Stomach smooth muscle (tissue), 2 donors: ENCODE data around the gene RB1.
"Not testable (repeated sequence)": the region's sequence is repeated elsewhere in the genome, so short reads cannot be mapped to it uniquely, and the experiment has no call there.

Experiments used
- H3K27ac ChIP-seq: one replicate; pipeline ENCODE4 v1.7.0; 2013; ENCODE audit warnings: mild to moderate bottlenecking, low read length, inconsistent platforms
- H3K27me3 ChIP-seq, 2 donors: one replicate each; pipeline ENCODE4 v1.7.0; 2013; ENCODE audit warnings: low read length in 2 of 2; ENCODE audit not compliant: insufficient read depth in 2 of 2, control insufficient read depth in 1 of 2
- H3K36me3 ChIP-seq, 2 donors: one replicate each; pipeline ENCODE4 v1.7.0; 2013; ENCODE audit warnings: low read length in 2 of 2; ENCODE audit not compliant: control insufficient read depth in 2 of 2, insufficient read depth in 2 of 2
- H3K4me1 ChIP-seq: one replicate; pipeline ENCODE4 v1.7.0; 2013; ENCODE audit warnings: low read length; ENCODE audit not compliant: control insufficient read depth, insufficient read depth
- H3K4me3 ChIP-seq, 2 donors: one replicate each; pipeline ENCODE4 v1.7.0; 2013; ENCODE audit warnings: low read length in 2 of 2
- H3K9ac ChIP-seq, 2 donors: one replicate each; pipeline ENCODE4 v1.7.0; 2013; ENCODE audit warnings: low read length in 2 of 2, mild to moderate bottlenecking in 1 of 2
- H3K9me3 ChIP-seq, 2 donors: one replicate each; pipeline ENCODE4 v1.7.0; 2013; ENCODE audit warnings: low read length in 2 of 2; ENCODE audit not compliant: control insufficient read depth in 2 of 2
- donor health status: healthy.
- donor health status: Pancreatic carcinoma.

Gene RB1

DNA sequence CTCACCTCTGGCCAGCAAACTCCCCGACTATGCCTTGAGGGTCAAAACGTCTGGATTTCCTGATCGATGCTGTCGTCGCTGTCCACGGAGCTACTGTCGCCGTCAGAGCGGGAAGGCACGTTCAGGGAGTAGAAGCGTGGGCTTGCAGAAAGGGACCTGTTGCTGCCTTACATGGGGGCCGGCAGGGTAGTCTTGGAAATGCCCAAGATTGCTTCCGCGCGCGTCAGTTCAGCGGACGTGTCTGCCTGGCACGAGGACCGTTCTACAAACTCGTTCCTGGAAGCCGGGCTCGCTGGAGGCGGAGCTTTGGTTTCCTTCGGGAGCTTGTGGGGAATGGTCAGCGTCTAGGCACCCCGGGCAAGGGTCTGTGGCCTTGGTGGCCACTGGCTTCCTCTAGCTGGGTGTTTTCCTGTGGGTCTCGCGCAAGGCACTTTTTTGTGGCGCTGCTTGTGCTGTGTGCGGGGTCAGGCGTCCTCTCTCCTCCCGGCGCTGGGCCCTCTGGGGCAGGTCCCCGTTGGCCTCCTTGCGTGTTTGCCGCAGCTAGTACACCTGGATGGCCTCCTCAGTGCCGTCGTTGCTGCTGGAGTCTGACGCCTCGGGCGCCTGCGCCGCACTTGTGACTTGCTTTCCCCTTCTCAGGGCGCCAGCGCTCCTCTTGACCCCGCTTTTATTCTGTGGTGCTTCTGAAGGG, 15.4 kb downstream of the RB1 start:
- peaks cover 0 to 2% of the 10 kb centered on the region in 2 donors for H3K36me3 ChIP-seq
- H3K9me3 ChIP-seq = no peaks in the 10 kb centered on the region
- no peak overlapping the region for H3K9ac ChIP-seq
- H3K4me1 ChIP-seq = peaks cover 7% of the 10 kb centered on the region
- H3K4me3 ChIP-seq = peak overlapping the region; percentile 25 to 58
- H3K27me3 ChIP-seq = no peaks in the 10 kb centered on the region
- H3K27ac ChIP-seq = no peak overlapping the region

DNA sequence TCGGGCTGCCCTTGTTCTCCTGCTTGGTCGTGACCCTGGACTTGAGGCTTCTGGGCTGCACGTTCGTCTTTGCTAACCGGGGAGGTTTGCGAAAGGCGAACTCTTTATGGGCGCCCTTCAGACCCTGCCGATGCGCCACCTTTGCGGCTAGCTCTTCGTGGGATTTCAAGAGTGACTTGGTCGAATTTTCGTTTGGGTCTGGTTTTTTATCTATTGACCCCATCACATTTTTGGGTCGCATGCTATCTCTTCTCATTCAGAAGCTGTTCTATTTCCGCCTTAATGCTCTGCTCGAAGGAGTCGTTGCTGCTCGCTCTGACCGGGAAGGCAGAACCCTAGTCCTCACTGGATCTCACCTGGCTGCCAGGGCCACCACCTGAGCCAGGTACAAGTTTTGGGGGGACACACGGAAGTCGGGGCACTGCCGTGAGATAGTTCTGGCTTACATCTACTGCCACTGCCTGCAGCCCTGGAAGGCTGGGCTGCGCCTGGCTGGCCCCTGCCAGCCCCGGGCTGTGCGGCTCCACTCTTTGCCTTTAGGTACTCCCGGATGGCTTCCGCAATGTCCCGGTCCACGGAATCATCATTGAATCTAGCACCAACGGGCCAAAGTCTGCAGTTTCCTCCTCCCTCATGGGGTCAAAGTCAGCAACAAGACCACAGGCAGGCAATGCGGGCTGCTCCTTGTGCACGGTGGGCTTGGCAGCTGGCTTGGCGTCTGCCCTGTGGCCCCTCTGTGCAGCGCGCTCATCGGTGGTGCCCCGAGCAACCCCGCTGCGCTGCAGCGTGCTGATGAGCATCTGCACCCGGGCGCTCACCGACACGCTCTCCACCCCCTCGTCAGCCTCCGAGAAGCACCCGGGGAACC, 16.2 kb downstream of the RB1 start:
- Histone ChIP-seq H3K27ac (no peak overlapping the region), H3K27me3 (no peaks in the 10 kb centered on the region), H3K9me3 (no peaks in the 10 kb centered on the region), H3K9ac (no peak overlapping the region), H3K4me1 (peaks cover 7% of the 10 kb centered on the region), H3K36me3 (peaks cover 0 to 2% of the 10 kb centered on the region in 2 donors), H3K4me3 (peak overlapping the region in 1 of 2 donors; percentile 58)

DNA sequence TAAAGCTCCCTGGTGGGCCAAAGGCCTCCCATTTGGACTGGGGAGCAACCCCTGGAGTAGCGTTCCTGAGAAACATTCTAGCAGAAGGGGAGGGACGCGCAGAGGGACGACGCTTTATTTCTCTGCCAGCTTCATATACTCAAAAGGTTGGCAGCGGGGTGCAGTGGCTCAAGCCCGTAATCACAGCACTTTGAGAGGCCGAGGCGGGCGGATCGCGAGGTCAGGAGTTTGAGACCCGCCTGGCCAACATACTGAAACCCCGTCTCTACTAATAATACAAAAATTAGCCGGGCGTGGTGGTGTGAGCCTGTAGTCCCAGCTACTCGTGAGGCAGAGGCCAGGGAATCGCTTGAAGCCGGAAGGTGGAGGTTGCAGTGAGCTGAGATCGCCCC, 16.8 kb downstream of the RB1 start:
- H3K4me3 ChIP-seq = peak overlapping the region in 1 of 2 donors; percentile 3
- peaks cover 0 to 2% of the 10 kb centered on the region in 2 donors for H3K36me3 ChIP-seq
- H3K4me1 ChIP-seq = peaks cover 7% of the 10 kb centered on the region
- no peak overlapping the region for H3K9ac ChIP-seq
- H3K27me3 ChIP-seq = no peaks in the 10 kb centered on the region
- H3K9me3 ChIP-seq = no peaks in the 10 kb centered on the region
- no peak overlapping the region for H3K27ac ChIP-seq

DNA sequence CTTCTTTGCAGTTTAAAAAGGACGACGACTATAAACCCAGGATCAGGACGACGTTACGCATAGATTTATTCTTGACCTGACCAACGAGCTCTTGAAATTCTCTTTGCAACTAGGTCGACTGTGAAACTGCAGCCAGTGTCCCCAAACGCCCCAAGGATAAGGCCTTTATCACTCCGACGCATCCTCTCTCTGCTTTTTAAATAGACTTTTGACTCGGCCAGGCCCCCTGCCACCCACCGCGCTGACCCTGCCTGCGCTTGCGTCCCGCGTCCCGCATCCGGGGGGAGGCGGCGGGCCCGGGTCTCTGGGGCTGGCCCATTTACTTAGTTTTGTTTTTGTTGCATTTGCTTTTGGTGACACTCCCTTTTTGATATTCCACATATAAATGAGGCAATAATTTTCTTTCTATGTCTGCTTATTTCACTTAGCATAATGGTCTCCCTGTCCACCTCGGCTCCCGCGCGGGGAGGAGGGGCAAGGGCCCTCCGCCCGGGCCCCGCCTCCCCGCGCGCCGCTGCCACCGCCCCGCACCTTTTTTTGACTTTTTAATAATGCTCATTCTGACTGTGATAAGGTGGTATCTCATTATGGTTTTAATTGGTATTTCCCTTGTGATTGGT, 17.4 kb downstream of the RB1 start:
- Histone ChIP-seq H3K4me1 (peaks cover 7% of the 10 kb centered on the region), H3K27ac (no peak overlapping the region), H3K9me3 (no peaks in the 10 kb centered on the region), H3K9ac (no peak overlapping the region), H3K4me3 (peak overlapping the region in 1 of 2 donors; percentile 22), H3K27me3 (no peaks in the 10 kb centered on the region), H3K36me3 (peaks cover 0 to 2% of the 10 kb centered on the region in 2 donors)

DNA sequence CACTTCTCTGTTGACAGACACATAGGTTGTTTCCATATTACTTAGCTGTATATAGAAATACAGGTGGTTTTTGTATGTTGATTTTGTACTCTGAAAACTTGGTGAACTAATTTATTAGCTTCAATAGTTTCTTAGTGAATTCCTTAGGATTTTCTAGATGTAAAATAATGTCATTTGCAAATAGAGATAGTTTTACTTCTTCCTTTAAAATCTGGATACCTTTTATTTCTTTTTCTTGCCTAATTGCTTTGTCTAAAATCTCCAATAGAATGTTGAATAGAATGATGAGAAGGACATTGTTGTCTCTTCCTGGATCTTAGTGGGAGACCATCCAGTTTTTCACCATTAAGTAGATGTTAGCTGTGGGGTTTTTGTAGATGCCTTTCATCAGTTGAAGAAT, 18.7 kb downstream of the RB1 start:
- Histone ChIP-seq H3K9me3 (no peaks in the 10 kb centered on the region), H3K4me3 (no peak overlapping the region), H3K4me1 (peaks cover 7% of the 10 kb centered on the region), H3K9ac (no peak overlapping the region), H3K27me3 (no peaks in the 10 kb centered on the region), H3K27ac (no peak overlapping the region), H3K36me3 (peaks cover 0 to 2% of the 10 kb centered on the region in 2 donors)

DNA sequence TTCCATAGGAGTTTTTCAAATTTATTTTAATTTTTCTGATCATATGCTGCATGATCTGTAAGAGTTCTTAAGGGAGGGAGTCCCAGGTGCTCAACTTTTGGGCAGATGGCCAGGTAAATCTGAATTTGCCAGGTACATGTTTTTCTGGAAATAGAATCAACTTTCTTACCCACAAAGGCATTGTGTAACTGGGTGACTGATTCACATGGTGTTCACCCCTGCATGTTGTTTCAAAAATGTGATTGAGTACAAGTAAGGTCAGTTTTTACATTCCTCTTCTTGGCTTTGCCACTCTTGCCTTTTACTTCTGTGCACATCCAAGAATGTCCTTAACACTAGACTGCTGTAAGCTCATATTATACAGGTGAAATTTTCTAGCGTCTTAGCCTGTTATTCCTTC, 30.4 kb downstream of the RB1 start:
- Histone ChIP-seq H3K36me3 (no peaks in the 10 kb centered on the region), H3K4me1 (no peaks in the 10 kb centered on the region), H3K4me3 (no peak overlapping the region), H3K9ac (no peak overlapping the region), H3K27ac (no peak overlapping the region), H3K27me3 (no peaks in the 10 kb centered on the region), H3K9me3 (no peaks in the 10 kb centered on the region)

DNA sequence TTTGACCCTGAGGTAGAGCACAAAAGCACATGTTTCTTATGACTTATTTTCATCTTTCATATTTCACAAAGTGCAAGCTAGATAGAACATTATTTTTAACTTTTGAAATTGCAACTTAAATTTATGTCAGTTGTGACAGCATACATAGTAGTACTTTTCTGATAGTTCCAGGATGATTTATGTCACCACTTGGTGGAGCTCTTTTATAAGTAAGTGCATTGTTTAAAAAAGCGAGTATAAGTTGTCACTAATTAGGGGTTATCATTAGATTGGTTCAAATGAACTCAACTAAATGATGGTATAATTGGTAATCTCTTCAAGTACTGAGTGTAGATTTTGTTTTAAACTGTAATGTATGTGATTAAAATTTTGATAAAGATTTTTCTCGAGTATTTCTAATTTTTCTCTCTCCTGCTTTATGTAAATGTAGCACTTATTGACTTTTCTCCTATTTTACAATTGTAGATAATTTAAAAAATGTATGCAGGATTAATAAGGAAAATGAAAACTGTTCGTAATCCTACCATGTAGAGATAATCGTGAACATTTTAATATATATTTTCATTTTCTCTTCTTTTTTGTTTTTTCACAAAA, 31.1 kb downstream of the RB1 start:
- Histone ChIP-seq H3K4me3 (no peak overlapping the region), H3K27me3 (no peaks in the 10 kb centered on the region), H3K9ac (no peak overlapping the region), H3K4me1 (no peaks in the 10 kb centered on the region), H3K36me3 (no peaks in the 10 kb centered on the region), H3K27ac (no peak overlapping the region), H3K9me3 (no peaks in the 10 kb centered on the region)

DNA sequence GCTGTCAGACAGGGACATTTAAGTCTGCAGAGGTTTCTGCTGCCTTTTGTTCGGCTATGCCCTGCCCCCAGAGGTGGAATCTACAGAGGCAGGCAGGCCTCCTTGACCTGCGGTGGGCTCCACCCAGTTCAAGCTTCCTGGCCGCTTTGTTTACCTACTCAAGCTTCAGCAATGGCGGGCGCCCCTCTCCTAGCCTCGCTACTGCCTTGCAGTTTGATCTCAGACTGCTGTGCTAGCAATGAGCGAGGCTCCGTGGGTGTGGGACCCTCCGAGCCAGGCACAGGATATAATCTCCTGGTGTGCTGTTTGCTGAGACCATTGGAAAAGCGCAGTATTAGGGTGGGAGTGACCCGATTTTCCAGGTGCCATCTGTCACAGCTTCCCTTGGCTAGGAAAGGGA, 35.6 kb downstream of the RB1 start:
- H3K36me3 ChIP-seq, H3K4me3 ChIP-seq, H3K27ac ChIP-seq, H3K27me3 ChIP-seq, H3K9ac ChIP-seq, H3K4me1 ChIP-seq, H3K9me3 ChIP-seq: not testable (repeated sequence)

DNA sequence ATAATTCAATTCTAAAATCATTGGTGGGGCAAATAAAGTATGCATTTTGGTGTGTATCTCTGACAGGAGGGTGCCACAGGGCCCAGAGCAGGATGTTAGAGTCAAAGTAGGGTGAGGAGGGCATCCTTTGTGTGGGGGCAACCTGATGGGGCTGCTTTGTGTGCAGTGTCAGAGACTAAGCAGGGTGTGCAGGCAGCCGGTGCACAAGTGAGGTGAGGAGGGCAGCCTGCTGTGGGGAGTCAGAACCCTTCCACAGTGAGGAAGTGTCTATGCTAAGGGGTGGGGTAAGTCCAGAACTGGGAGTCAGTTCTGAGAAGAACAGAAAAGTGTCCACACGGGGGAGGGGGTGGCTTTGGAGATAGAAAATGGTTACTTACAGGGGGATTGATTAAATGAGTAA, 40.7 kb downstream of the RB1 start:
- Histone ChIP-seq H3K9ac (no peak overlapping the region), H3K27ac (no peak overlapping the region), H3K4me1 (no peaks in the 10 kb centered on the region), H3K4me3 (no peak overlapping the region), H3K9me3 (no peaks in the 10 kb centered on the region), H3K27me3 (no peaks in the 10 kb centered on the region), H3K36me3 (peaks cover 0 to 16% of the 10 kb centered on the region in 2 donors)

DNA sequence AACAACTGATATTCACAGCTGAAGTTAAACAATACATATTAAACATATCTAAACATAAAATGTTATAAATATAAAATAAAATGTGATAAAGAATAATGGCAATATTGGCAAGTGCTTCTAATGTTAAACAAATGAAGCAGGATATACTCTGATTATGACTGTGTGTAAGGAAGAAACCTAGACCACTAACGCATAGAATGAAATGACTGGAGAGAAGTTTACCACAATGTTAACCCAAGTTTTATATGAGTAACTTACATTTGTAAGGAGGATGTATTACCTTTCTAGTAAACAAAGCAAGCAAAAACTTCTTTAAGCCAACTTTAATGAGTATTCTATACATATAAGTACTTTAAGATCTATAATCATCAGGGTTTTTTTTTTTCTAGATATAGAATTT, 43.0 kb downstream of the RB1 start:
- Histone ChIP-seq H3K4me1 (no peaks in the 10 kb centered on the region), H3K9me3 (no peaks in the 10 kb centered on the region), H3K36me3 (peaks cover 6 to 26% of the 10 kb centered on the region in 2 donors), H3K9ac (no peak overlapping the region), H3K27me3 (no peaks in the 10 kb centered on the region), H3K4me3 (no peak overlapping the region), H3K27ac (no peak overlapping the region)
